GM19328 (cell line): ENCODE measurements around the gene NOP9.

Experiments
- ATAC-seq: cut with Tn5 transposase; IDR thresholded peaks from one replicate; pipeline ENCODE4 v1.9.1; 2021; ENCODE audit warnings: mild to moderate bottlenecking, moderate library complexity; ENCODE audit not compliant: unreplicated experiment

NOP9 gene

GRCh38 chr14:24262821-24263733 lies 36.6 kb upstream of the NOP9 start, which contains the start of gene TGM1:
Gene TGM1, minus strand, starts transcription at chr14:24263177. Its CDS starts 825 bp downstream, at chr14:24262352.
- ATAC-seq, result no peak

GRCh38 chr14:24263848-24264247 lies 35.8 kb upstream of the NOP9 start:
- ATAC-seq, result no peak

GRCh38 chr14:24264298-24264697 lies 35.4 kb upstream of the NOP9 start:
- no peak for ATAC-seq

- ATAC-seq, result no peak
Measured at GRCh38 chr14:24266344-24267244, 33.1 kb upstream of the NOP9 start.

GRCh38 chr14:24267516-24267915 lies 32.1 kb upstream of the NOP9 start:
- no peak for ATAC-seq

- no peak for ATAC-seq
Measured at GRCh38 chr14:24268225-24268624, 31.4 kb upstream of the NOP9 start.

- ATAC-seq, result no peak
Measured at GRCh38 chr14:24269368-24269767, 30.3 kb upstream of the NOP9 start.

- ATAC-seq, result no peak
Measured at GRCh38 chr14:24269910-24270536, 29.6 kb upstream of the NOP9 start.

GRCh38 chr14:24270537-24271133 lies 29.0 kb upstream of the NOP9 start:
- ATAC-seq, result no peak

GRCh38 chr14:24271134-24271833 lies 28.4 kb upstream of the NOP9 start, which contains the start of gene RABGGTA:
Gene RABGGTA, minus strand, starts transcription at chr14:24271597. Its CDS starts 482 bp downstream, at chr14:24271115.
- peak; percentile 85 for ATAC-seq

GRCh38 chr14:24271834-24272263 lies 27.8 kb upstream of the NOP9 start:
- ATAC-seq, result no peak

- no peak for ATAC-seq
Measured at GRCh38 chr14:24272467-24272866, 27.2 kb upstream of the NOP9 start.

- no peak for ATAC-seq
Measured at GRCh38 chr14:24273422-24273998, 26.1 kb upstream of the NOP9 start.

- no peak for ATAC-seq
Measured at GRCh38 chr14:24274101-24274543, 25.5 kb upstream of the NOP9 start.

GRCh38 chr14:24277071-24277470 lies 22.6 kb upstream of the NOP9 start:
- no peak for ATAC-seq

- ATAC-seq, result no peak
Measured at GRCh38 chr14:24277606-24278321, 21.9 kb upstream of the NOP9 start.

- ATAC-seq, result no peak
Measured at GRCh38 chr14:24278424-24278823, 21.2 kb upstream of the NOP9 start.

- ATAC-seq, result peak; percentile 52
Measured at GRCh38 chr14:24279301-24280186, 20.1 kb upstream of the NOP9 start.
